ENCODE measurements around the gene MSS51.

GRCh38 chr10:73465978-73466726, 32.8 kb upstream of the MSS51 start:
- TF ChIP-seq CTCF (IDR thresholded peaks at IDR 0.05; ENCODE audit: extremely low read depth in 1 of 2, insufficient read depth in 1 of 2, low read depth in 1 of 2, low read length in 2 of 2) (no peak), POLR2A (IDR thresholded peaks at IDR 0.05; ENCODE audit: low read depth, low read length) (no peak), EZH2 (IDR thresholded peaks at IDR 0.05; ENCODE audit: borderline replicate concordance, low read depth, low read length, severe bottlenecking) (no peak)
